HCT116 (cell line): ENCODE data around the gene NEURL1.

Experiments
- CTCF ChIP-seq, 3 experiments: fragments of 200-600 bp in 1 of 3; sonication (generic) in 1 of 3; IDR thresholded peaks in 2 of 3; conservative IDR thresholded peaks in 1 of 3; 2 replicates each; pipeline ENCODE4 v1.5.1; 2012 to 2017; ENCODE audit warnings: low read depth in 2 of 3, low read length in 2 of 3, antibody characterized with exemption in 1 of 3, borderline replicate concordance in 1 of 3, control low read depth in 1 of 3, mild to moderate bottlenecking in 1 of 3, mixed read lengths in 1 of 3, mixed run types in 1 of 3, moderate library complexity in 1 of 3; ENCODE audit not compliant: insufficient read depth in 1 of 3
- POLR2AphosphoS5 ChIP-seq: IDR thresholded peaks from 2 replicates; pipeline ENCODE4 v1.6.1; 2011; ENCODE audit warnings: mild to moderate bottlenecking, low read depth, low read length, moderate library complexity

- TF ChIP-seq POLR2AphosphoS5 = no peak
- no peak for TF ChIP-seq CTCF (IDR thresholded peaks at IDR 0.05 in 2 of 3, conservative IDR thresholded peaks at IDR 0.05 in 1 of 3; ENCODE audit: borderline replicate concordance in 1 of 3, insufficient read depth in 1 of 3, low read depth in 2 of 3, low read length in 2 of 3)
Observed at GRCh38 chr10:103525901-103526300, 32.4 kb downstream of the NEURL1 start.
